H1 (cell line): ENCODE measurements around the gene P4HB. TPM values are rescaled to one million over a fixed set of nuclear protein-coding genes. Genes with fewer than 3 reads are reported as not detected.

ENCODE experiments used
- CTCF ChIA-PET: fragments of 300-600 bp; sonication (Branson Sonifier 250); formaldehyde crosslinking; loops from one replicate; lab custom pipeline; 2021; ENCODE audit not compliant: partially characterized antibody; lab: Charles Lee
- POLR2A ChIA-PET: fragments of 300-600 bp; sonication (Branson Sonifier 250); formaldehyde crosslinking; loops from one replicate; lab custom pipeline; 2021; ENCODE audit warnings: inconsistent platforms; ENCODE audit not compliant: partially characterized antibody; lab: Charles Lee
- DNase-seq, 2 experiments: peaks; one replicate each; pipeline versions ENCODE4 v3.0.0 to v3.0.0-alpha.2; 2010 to 2022; ENCODE audit warnings: low spot score in 2 of 2, low read depth in 1 of 2, mixed read lengths in 1 of 2
- FAIRE-seq: peaks from 2 replicates; lab custom pipeline; 2011; peaks lifted over from hg19 to GRCh38; lab: Jason Lieb, UNC
- H2AFZ ChIP-seq: 2 replicates; pipeline ENCODE4 v1.8.1; 2012; ENCODE audit warnings: low read length, inconsistent platforms
- H2AK5ac ChIP-seq: 2 replicates; pipeline ENCODE4 v1.6.1; 2013; ENCODE audit warnings: low read depth, low read length
- H2BK120ac ChIP-seq: replicated peaks from 2 replicates; pipeline ENCODE3; 2013; ENCODE audit warnings: low read depth, low read length, inconsistent platforms
- H2BK12ac ChIP-seq: 2 replicates; pipeline ENCODE4 v1.6.1; 2013; ENCODE audit warnings: low read depth, low read length
- H2BK15ac ChIP-seq: 2 replicates; pipeline ENCODE4 v1.6.1; 2013; ENCODE audit warnings: low read length
- H2BK20ac ChIP-seq: 2 replicates; pipeline ENCODE4 v1.6.1; 2013; ENCODE audit warnings: low read length
- H2BK5ac ChIP-seq: 2 replicates; pipeline ENCODE4 v1.6.1; 2013; ENCODE audit warnings: low read depth, low read length
- H3K14ac ChIP-seq: 2 replicates; pipeline ENCODE4 v1.6.1; 2013; ENCODE audit warnings: inconsistent platforms; ENCODE audit not compliant: insufficient read length
- H3K18ac ChIP-seq: 2 replicates; pipeline ENCODE4 v1.6.1; 2013; ENCODE audit warnings: low read length; ENCODE audit errors: extremely low read depth
- H3K23ac ChIP-seq: 2 replicates; pipeline ENCODE4 v1.6.1; 2013; ENCODE audit warnings: inconsistent platforms; ENCODE audit not compliant: insufficient read length
- H3K23me2 ChIP-seq: 2 replicates; pipeline ENCODE4 v1.6.1; 2013; ENCODE audit warnings: low read depth, low read length
- H3K27ac ChIP-seq: 2 replicates; pipeline ENCODE4 v1.6.1; 2011; ENCODE audit warnings: low read depth, low read length, inconsistent platforms
- H3K27me3 ChIP-seq, 4 experiments: replicated peaks in 1 of 4; 1 replicate in 1 of 4; 2 replicates in 3 of 4; pipeline versions ENCODE4 v1.6.1 to v1.8.1; 2011 to 2013; ENCODE audit warnings: low read length in 3 of 4, mild to moderate bottlenecking in 3 of 4, inconsistent platforms in 2 of 4, mixed read lengths in 2 of 4, moderate library complexity in 1 of 4; ENCODE audit not compliant: control insufficient read depth in 3 of 4, insufficient read depth in 3 of 4; ENCODE audit errors: extremely low read depth in 1 of 4
- H3K36me3 ChIP-seq, 4 experiments: 2 replicates each; pipeline versions ENCODE4 v1.6.1 to v1.8.1; 2011 to 2013; ENCODE audit warnings: mild to moderate bottlenecking in 4 of 4, low read length in 3 of 4, moderate library complexity in 2 of 4, control low read depth in 1 of 4, inconsistent platforms in 1 of 4; ENCODE audit not compliant: insufficient read depth in 4 of 4, control insufficient read depth in 2 of 4
- H3K4ac ChIP-seq: replicated peaks from 2 replicates; pipeline ENCODE3; 2013; ENCODE audit warnings: low read length, low read depth, mixed read lengths, inconsistent platforms; ENCODE audit not compliant: insufficient read length
- H3K4me1 ChIP-seq, 4 experiments: replicated peaks in 1 of 4; 1 replicate in 1 of 4; 2 replicates in 3 of 4; pipeline versions ENCODE4 v1.6.1 to v1.8.1; 2011 to 2013; ENCODE audit warnings: low read length in 3 of 4, inconsistent platforms in 2 of 4, mixed read lengths in 1 of 4; ENCODE audit not compliant: insufficient read depth in 4 of 4, control insufficient read depth in 3 of 4
- H3K4me2 ChIP-seq, 2 experiments: 2 replicates each; pipeline versions ENCODE4 v1.6.1 to v1.8.1; 2011 to 2013; ENCODE audit warnings: low read depth in 2 of 2, low read length in 2 of 2, control low read depth in 1 of 2, inconsistent platforms in 1 of 2, mild to moderate bottlenecking in 1 of 2; ENCODE audit not compliant: insufficient read depth in 1 of 2
- H3K4me3 ChIP-seq, 4 experiments: fragments of 200-600, 300-600 bp in 1 of 4; sonication (generic), shearing (Covaris generic), sonication (Bioruptor Twin) in 1 of 4; 2 replicates each; pipeline versions ENCODE4 v1.5.1 to v1.8.1; 2011 to 2016; ENCODE audit warnings: low read length in 4 of 4, low read depth in 3 of 4, control low read depth in 2 of 4, inconsistent platforms in 2 of 4, mild to moderate bottlenecking in 2 of 4, mixed read lengths in 1 of 4, moderate library complexity in 1 of 4; ENCODE audit not compliant: insufficient read depth in 2 of 4; ENCODE audit errors: extremely low read depth in 1 of 4
- H3K56ac ChIP-seq: replicated peaks from 2 replicates; pipeline ENCODE3; 2013; ENCODE audit warnings: low read depth, mild to moderate bottlenecking, mixed read lengths, low read length, inconsistent platforms; ENCODE audit not compliant: insufficient read length
- H3K79me1 ChIP-seq: 2 replicates; pipeline ENCODE4 v1.6.1; 2013; ENCODE audit warnings: low read depth, low read length, control low read depth
- H3K79me2 ChIP-seq, 2 experiments: 2 replicates each; pipeline versions ENCODE4 v1.6.1 to v1.8.1; 2012 to 2013; ENCODE audit warnings: low read length in 2 of 2, mild to moderate bottlenecking in 2 of 2, inconsistent platforms in 1 of 2; ENCODE audit not compliant: insufficient read depth in 2 of 2, control insufficient read depth in 1 of 2
- H3K9ac ChIP-seq, 4 experiments: replicated peaks in 1 of 4; 1 replicate in 1 of 4; 2 replicates in 3 of 4; pipeline versions ENCODE4 v1.6.1 to v1.8.1; 2011 to 2013; ENCODE audit warnings: low read depth in 3 of 4, low read length in 3 of 4, control low read depth in 2 of 4, mild to moderate bottlenecking in 2 of 4, moderate library complexity in 2 of 4, inconsistent platforms in 1 of 4; ENCODE audit errors: extremely low read depth in 1 of 4
- H3K9me3 ChIP-seq, 2 experiments: 2 replicates each; pipeline versions ENCODE4 v1.6.1 to v1.8.1; 2012 to 2013; ENCODE audit warnings: mild to moderate bottlenecking in 2 of 2, moderate library complexity in 2 of 2, control low read depth in 1 of 2, inconsistent platforms in 1 of 2, low read depth in 1 of 2, low read length in 1 of 2, mixed read lengths in 1 of 2; ENCODE audit not compliant: insufficient read depth in 2 of 2
- H4K20me1 ChIP-seq, 2 experiments: replicated peaks in 1 of 2; 2 replicates each; pipeline versions ENCODE3 to v1.8.1; 2011 to 2013; ENCODE audit warnings: inconsistent platforms in 2 of 2, low read length in 2 of 2, mild to moderate bottlenecking in 1 of 2; ENCODE audit not compliant: insufficient read depth in 2 of 2, control insufficient read depth in 1 of 2
- H4K5ac ChIP-seq: 2 replicates; pipeline ENCODE4 v1.6.1; 2013; ENCODE audit warnings: low read length, low read depth, mixed read lengths, inconsistent platforms; ENCODE audit not compliant: insufficient read length
- H4K8ac ChIP-seq: 2 replicates; pipeline ENCODE4 v1.8.0; 2013; ENCODE audit warnings: mild to moderate bottlenecking, moderate library complexity, low read length, inconsistent platforms; ENCODE audit not compliant: insufficient read depth; ENCODE audit errors: extremely low read depth
- H4K91ac ChIP-seq: replicated peaks from 2 replicates; pipeline ENCODE3; 2013; ENCODE audit warnings: low read length, mixed read lengths, inconsistent platforms; ENCODE audit not compliant: insufficient read length
- EP300 ChIP-seq, 2 experiments: IDR thresholded peaks; 1 replicate in 1 of 2; 2 replicates in 1 of 2; pipeline ENCODE4 v1.6.1; 2011 to 2012; ENCODE audit warnings: low read depth in 2 of 2, low read length in 2 of 2, mild to moderate bottlenecking in 2 of 2, borderline replicate concordance in 1 of 2, inconsistent platforms in 1 of 2, moderate library complexity in 1 of 2
- POLR2A ChIP-seq, 2 experiments: IDR thresholded peaks; 1 replicate in 1 of 2; 2 replicates in 1 of 2; pipeline ENCODE4 v1.6.1; 2011; ENCODE audit warnings: low read depth in 2 of 2, low read length in 2 of 2, mild to moderate bottlenecking in 2 of 2; ENCODE audit errors: control extremely low read depth in 1 of 2
- POLR2AphosphoS5 ChIP-seq: IDR thresholded peaks from 2 replicates; pipeline ENCODE4 v1.6.1; 2011; ENCODE audit warnings: low read depth, low read length
- WGBS, 2 experiments: shearing (Covaris generic) in 1 of 2; methylation state at CpG; one replicate each; pipeline versions ENCODE4 v1.1.6 to v1.1.7; 2013 to 2015; ENCODE audit warnings: low lambda C conversion rate in 2 of 2, mixed read lengths in 2 of 2, inconsistent platforms in 1 of 2, low coverage in 1 of 2, missing lambda C conversion rate in 1 of 2; ENCODE audit not compliant: insufficient replicate concordance in 2 of 2, insufficient coverage in 1 of 2, insufficient read length in 1 of 2; ENCODE audit errors: extremely low coverage in 1 of 2, missing lambda C conversion rate in 1 of 2; 5-methylcytosine and 5-hydroxymethylcytosine counted together
- polyA plus RNA-seq, 7 experiments: library from polyadenylated mRNA; depleted of rRNA in 3 of 7; stranded (reverse) in 5 of 7; unstranded in 2 of 7; fragments of >200 nt in 5 of 7; fragments of 200-250 nt in 2 of 7; gene quantifications; 1 replicate in 5 of 7; 2 replicates in 1 of 7; 4 replicates in 1 of 7; pipeline versions ENCODE4 v1.2.1 to v1.2.3, GENCODE V29; 2011 to 2013; ENCODE audit warnings: missing spikeins in 2 of 7, mixed read lengths in 2 of 7
- total RNA-seq: library from RNA; stranded (reverse); fragmentation: NEBNext Ultra II Directional; extraction: Animal tissue kit (Norgen Biotek cat#: 25700); gene quantifications from 2 replicates; pipeline ENCODE4 v1.2.1, GENCODE V29; 2021

Gene P4HB
- total and polyA plus RNA-seq, 2 of the 8 experiments (the other 6 are each of a cell fraction or from before 2014, with no cell fraction given) = 41.4 to 379 TPM

- WGBS, 2 experiments = 87% methylated on average over 26 of the region's 30 CpGs; no CpG with 5 or more reads in 1 of the 2 experiments
- Histone ChIP-seq H3K23me2 (peaks cover 12% of the 10 kb centered on the region; the same call in 1 of the 2 replicates), H2BK15ac (no peak overlapping the region), H4K91ac (no peak overlapping the region), H3K4me1 (peaks cover 0 to 31% (median 21%) of the 10 kb centered on the region in 4 experiments; a peak in 6 of 7 replicates), H4K20me1 (peaks cover 8 to 40% of the 10 kb centered on the region in 2 experiments), H3K79me2 (peaks cover 4 to 11% of the 10 kb centered on the region in 2 experiments; a peak in 2 of 4 replicates), H3K4me2 (no peak overlapping the region), H3K4ac (no peak overlapping the region), H2BK5ac (no peak overlapping the region), H3K56ac (no peak overlapping the region), H4K8ac (peak overlapping the region; percentile 71), H4K5ac (no peak overlapping the region), H3K79me1 (peaks cover 2% of the 10 kb centered on the region), H2BK120ac (no peak overlapping the region), H2BK12ac (0 out of 2 replicates have a peak overlapping the region, but pooled peaks have one; percentile 50), H3K27ac (no peak overlapping the region), H2AK5ac (no peak overlapping the region), H3K9me3 (no peaks in the 10 kb centered on the region), H3K9ac (no peak overlapping the region), H3K4me3 (0 out of 8 replicates have a peak overlapping the region, but pooled peaks of 1 of the 4 experiments have one; percentile 1), H3K14ac (no peak overlapping the region), H2BK20ac (no peak overlapping the region), H3K36me3 (peaks cover 0 to 22% (median 5%) of the 10 kb centered on the region in 4 experiments; a peak in 4 of 8 replicates), H2AFZ (no peak overlapping the region), H3K18ac (no peak overlapping the region), H3K27me3 (no peaks in the 10 kb centered on the region), H3K23ac (no peak overlapping the region)
- FAIRE-seq (no peak), DNase-seq (no peak)
- ChIA-PET POLR2A (interaction anchor here (0.7 to 6.6 kb wide), 27 partner anchors 8 to 183 kb away, joined by 3 to 41 read pairs (median 5); partner anchors contain the start of genes ALYREF, ANAPC11, CENPX and LRRC45), CTCF (interaction anchor here (0.6 to 2.9 kb wide), 42 partner anchors 10 to 190 kb away, joined by 3 to 24 read pairs (median 5); partner anchors contain the start of genes MYADML2, NPB, PCYT2 and PYCR1)
- TF ChIP-seq POLR2AphosphoS5 (peak; percentile 64; the same call in 1 of the 2 replicates), EP300 (IDR thresholded peaks at IDR 0.05; ENCODE audit: borderline replicate concordance in 1 of 2, low read depth in 2 of 2, low read length in 2 of 2) (no peak), POLR2A (IDR thresholded peaks at IDR 0.05; ENCODE audit: control extremely low read depth in 1 of 2, low read depth in 2 of 2, low read length in 2 of 2) (peak; percentile 48 to 55; a peak in 2 of 3 replicates)
Observed at GRCh38 chr17:81868674-81869220, 8.4 kb upstream of the P4HB start.
